H1 (cell line): ENCODE results near the gene WWC2. TPM values are rescaled to one million over a fixed set of nuclear protein-coding genes. Genes with fewer than 3 reads are reported as not detected.

Experiments used
- CTCF ChIA-PET: fragments of 300-600 bp; sonication (Branson Sonifier 250); formaldehyde crosslinking; loops from one replicate; lab custom pipeline; 2021; ENCODE audit not compliant: partially characterized antibody; lab: Charles Lee
- POLR2A ChIA-PET: fragments of 300-600 bp; sonication (Branson Sonifier 250); formaldehyde crosslinking; loops from one replicate; lab custom pipeline; 2021; ENCODE audit warnings: inconsistent platforms; ENCODE audit not compliant: partially characterized antibody; lab: Charles Lee
- DNase-seq, 2 experiments: peaks; one replicate each; pipeline versions ENCODE4 v3.0.0 to v3.0.0-alpha.2; 2010 to 2022; ENCODE audit warnings: low spot score in 2 of 2, low read depth in 1 of 2, mixed read lengths in 1 of 2
- FAIRE-seq: peaks from 2 replicates; lab custom pipeline; 2011; peaks lifted over from hg19 to GRCh38; lab: Jason Lieb, UNC
- H2AFZ ChIP-seq: 2 replicates; pipeline ENCODE4 v1.8.1; 2012; ENCODE audit warnings: low read length, inconsistent platforms
- H2AK5ac ChIP-seq: 2 replicates; pipeline ENCODE4 v1.6.1; 2013; ENCODE audit warnings: low read depth, low read length
- H2BK120ac ChIP-seq: replicated peaks from 2 replicates; pipeline ENCODE3; 2013; ENCODE audit warnings: low read depth, low read length, inconsistent platforms
- H2BK12ac ChIP-seq: 2 replicates; pipeline ENCODE4 v1.6.1; 2013; ENCODE audit warnings: low read depth, low read length
- H2BK15ac ChIP-seq: 2 replicates; pipeline ENCODE4 v1.6.1; 2013; ENCODE audit warnings: low read length
- H2BK20ac ChIP-seq: 2 replicates; pipeline ENCODE4 v1.6.1; 2013; ENCODE audit warnings: low read length
- H2BK5ac ChIP-seq: 2 replicates; pipeline ENCODE4 v1.6.1; 2013; ENCODE audit warnings: low read depth, low read length
- H3K14ac ChIP-seq: 2 replicates; pipeline ENCODE4 v1.6.1; 2013; ENCODE audit warnings: inconsistent platforms; ENCODE audit not compliant: insufficient read length
- H3K18ac ChIP-seq: 2 replicates; pipeline ENCODE4 v1.6.1; 2013; ENCODE audit warnings: low read length; ENCODE audit errors: extremely low read depth
- H3K23ac ChIP-seq: 2 replicates; pipeline ENCODE4 v1.6.1; 2013; ENCODE audit warnings: inconsistent platforms; ENCODE audit not compliant: insufficient read length
- H3K23me2 ChIP-seq: 2 replicates; pipeline ENCODE4 v1.6.1; 2013; ENCODE audit warnings: low read depth, low read length
- H3K27ac ChIP-seq: 2 replicates; pipeline ENCODE4 v1.6.1; 2011; ENCODE audit warnings: low read depth, low read length, inconsistent platforms
- H3K27me3 ChIP-seq, 4 experiments: replicated peaks in 1 of 4; 1 replicate in 1 of 4; 2 replicates in 3 of 4; pipeline versions ENCODE4 v1.6.1 to v1.8.1; 2011 to 2013; ENCODE audit warnings: low read length in 3 of 4, mild to moderate bottlenecking in 3 of 4, inconsistent platforms in 2 of 4, mixed read lengths in 2 of 4, moderate library complexity in 1 of 4; ENCODE audit not compliant: control insufficient read depth in 3 of 4, insufficient read depth in 3 of 4; ENCODE audit errors: extremely low read depth in 1 of 4
- H3K36me3 ChIP-seq, 4 experiments: 2 replicates each; pipeline versions ENCODE4 v1.6.1 to v1.8.1; 2011 to 2013; ENCODE audit warnings: mild to moderate bottlenecking in 4 of 4, low read length in 3 of 4, moderate library complexity in 2 of 4, control low read depth in 1 of 4, inconsistent platforms in 1 of 4; ENCODE audit not compliant: insufficient read depth in 4 of 4, control insufficient read depth in 2 of 4
- H3K4ac ChIP-seq: replicated peaks from 2 replicates; pipeline ENCODE3; 2013; ENCODE audit warnings: low read length, low read depth, mixed read lengths, inconsistent platforms; ENCODE audit not compliant: insufficient read length
- H3K4me1 ChIP-seq, 4 experiments: replicated peaks in 1 of 4; 1 replicate in 1 of 4; 2 replicates in 3 of 4; pipeline versions ENCODE4 v1.6.1 to v1.8.1; 2011 to 2013; ENCODE audit warnings: low read length in 3 of 4, inconsistent platforms in 2 of 4, mixed read lengths in 1 of 4; ENCODE audit not compliant: insufficient read depth in 4 of 4, control insufficient read depth in 3 of 4
- H3K4me2 ChIP-seq, 2 experiments: 2 replicates each; pipeline versions ENCODE4 v1.6.1 to v1.8.1; 2011 to 2013; ENCODE audit warnings: low read depth in 2 of 2, low read length in 2 of 2, control low read depth in 1 of 2, inconsistent platforms in 1 of 2, mild to moderate bottlenecking in 1 of 2; ENCODE audit not compliant: insufficient read depth in 1 of 2
- H3K4me3 ChIP-seq, 4 experiments: fragments of 200-600, 300-600 bp in 1 of 4; sonication (generic), shearing (Covaris generic), sonication (Bioruptor Twin) in 1 of 4; 2 replicates each; pipeline versions ENCODE4 v1.5.1 to v1.8.1; 2011 to 2016; ENCODE audit warnings: low read length in 4 of 4, low read depth in 3 of 4, control low read depth in 2 of 4, inconsistent platforms in 2 of 4, mild to moderate bottlenecking in 2 of 4, mixed read lengths in 1 of 4, moderate library complexity in 1 of 4; ENCODE audit not compliant: insufficient read depth in 2 of 4; ENCODE audit errors: extremely low read depth in 1 of 4
- H3K56ac ChIP-seq: replicated peaks from 2 replicates; pipeline ENCODE3; 2013; ENCODE audit warnings: low read depth, mild to moderate bottlenecking, mixed read lengths, low read length, inconsistent platforms; ENCODE audit not compliant: insufficient read length
- H3K79me1 ChIP-seq: 2 replicates; pipeline ENCODE4 v1.6.1; 2013; ENCODE audit warnings: low read depth, low read length, control low read depth
- H3K79me2 ChIP-seq, 2 experiments: 2 replicates each; pipeline versions ENCODE4 v1.6.1 to v1.8.1; 2012 to 2013; ENCODE audit warnings: low read length in 2 of 2, mild to moderate bottlenecking in 2 of 2, inconsistent platforms in 1 of 2; ENCODE audit not compliant: insufficient read depth in 2 of 2, control insufficient read depth in 1 of 2
- H3K9ac ChIP-seq, 4 experiments: replicated peaks in 1 of 4; 1 replicate in 1 of 4; 2 replicates in 3 of 4; pipeline versions ENCODE4 v1.6.1 to v1.8.1; 2011 to 2013; ENCODE audit warnings: low read depth in 3 of 4, low read length in 3 of 4, control low read depth in 2 of 4, mild to moderate bottlenecking in 2 of 4, moderate library complexity in 2 of 4, inconsistent platforms in 1 of 4; ENCODE audit errors: extremely low read depth in 1 of 4
- H3K9me3 ChIP-seq, 2 experiments: 2 replicates each; pipeline versions ENCODE4 v1.6.1 to v1.8.1; 2012 to 2013; ENCODE audit warnings: mild to moderate bottlenecking in 2 of 2, moderate library complexity in 2 of 2, control low read depth in 1 of 2, inconsistent platforms in 1 of 2, low read depth in 1 of 2, low read length in 1 of 2, mixed read lengths in 1 of 2; ENCODE audit not compliant: insufficient read depth in 2 of 2
- H4K20me1 ChIP-seq, 2 experiments: replicated peaks in 1 of 2; 2 replicates each; pipeline versions ENCODE3 to v1.8.1; 2011 to 2013; ENCODE audit warnings: inconsistent platforms in 2 of 2, low read length in 2 of 2, mild to moderate bottlenecking in 1 of 2; ENCODE audit not compliant: insufficient read depth in 2 of 2, control insufficient read depth in 1 of 2
- H4K5ac ChIP-seq: 2 replicates; pipeline ENCODE4 v1.6.1; 2013; ENCODE audit warnings: low read length, low read depth, mixed read lengths, inconsistent platforms; ENCODE audit not compliant: insufficient read length
- H4K8ac ChIP-seq: 2 replicates; pipeline ENCODE4 v1.8.0; 2013; ENCODE audit warnings: mild to moderate bottlenecking, moderate library complexity, low read length, inconsistent platforms; ENCODE audit not compliant: insufficient read depth; ENCODE audit errors: extremely low read depth
- H4K91ac ChIP-seq: replicated peaks from 2 replicates; pipeline ENCODE3; 2013; ENCODE audit warnings: low read length, mixed read lengths, inconsistent platforms; ENCODE audit not compliant: insufficient read length
- GABPA ChIP-seq: IDR thresholded peaks from 2 replicates; pipeline ENCODE4 v1.6.1; 2011; ENCODE audit warnings: mild to moderate bottlenecking, low read length, moderate library complexity, borderline replicate concordance; ENCODE audit not compliant: insufficient read depth
- KDM1A ChIP-seq: fragments of 200-600, 300-600 bp; sonication (generic); IDR thresholded peaks from 2 replicates; pipeline ENCODE4 v1.7.1; 2016; ENCODE audit warnings: mild to moderate bottlenecking, low read length, borderline replicate concordance
- KDM5A ChIP-seq: fragments of 200-600 bp; IDR thresholded peaks from 2 replicates; pipeline ENCODE4 v1.7.1; 2012; ENCODE audit warnings: mild to moderate bottlenecking, low read length, inconsistent platforms, mixed read lengths
- RNF2 ChIP-seq: fragments of 200-900, 300-1000 bp; sonication (generic); IDR thresholded peaks from 2 replicates; pipeline ENCODE4 v1.7.1; 2016; ENCODE audit warnings: borderline replicate concordance, low read depth, mild to moderate bottlenecking, antibody characterized with exemption, low read length; ENCODE audit not compliant: poor library complexity, severe bottlenecking; ENCODE audit errors: missing control alignments
- TCF12 ChIP-seq: IDR thresholded peaks from 2 replicates; pipeline ENCODE4 v1.6.1; 2011; ENCODE audit warnings: low read depth, mild to moderate bottlenecking, low read length
- WGBS, 2 experiments: shearing (Covaris generic) in 1 of 2; methylation state at CpG; one replicate each; pipeline versions ENCODE4 v1.1.6 to v1.1.7; 2013 to 2015; ENCODE audit warnings: low lambda C conversion rate in 2 of 2, mixed read lengths in 2 of 2, inconsistent platforms in 1 of 2, low coverage in 1 of 2, missing lambda C conversion rate in 1 of 2; ENCODE audit not compliant: insufficient replicate concordance in 2 of 2, insufficient coverage in 1 of 2, insufficient read length in 1 of 2; ENCODE audit errors: extremely low coverage in 1 of 2, missing lambda C conversion rate in 1 of 2; 5-methylcytosine and 5-hydroxymethylcytosine counted together
- polyA plus RNA-seq, 7 experiments: library from polyadenylated mRNA; depleted of rRNA in 3 of 7; stranded (reverse) in 5 of 7; unstranded in 2 of 7; fragments of >200 nt in 5 of 7; fragments of 200-250 nt in 2 of 7; gene quantifications; 1 replicate in 5 of 7; 2 replicates in 1 of 7; 4 replicates in 1 of 7; pipeline versions ENCODE4 v1.2.1 to v1.2.3, GENCODE V29; 2011 to 2013; ENCODE audit warnings: missing spikeins in 2 of 7, mixed read lengths in 2 of 7
- total RNA-seq: library from RNA; stranded (reverse); fragmentation: NEBNext Ultra II Directional; extraction: Animal tissue kit (Norgen Biotek cat#: 25700); gene quantifications from 2 replicates; pipeline ENCODE4 v1.2.1, GENCODE V29; 2021

The WWC2 gene
- total and polyA plus RNA-seq, 2 of the 8 experiments (the other 6 are each of a cell fraction or from before 2014, with no cell fraction given): 17.6 to 135 TPM

- TF ChIP-seq KDM5A (no peak), RNF2 (no peak), KDM1A (no peak), GABPA (no peak), TCF12 (no peak)
- H3K36me3 ChIP-seq: peaks cover 7 to 46% (median 16%) of the 10 kb centered on the region in 4 experiments
- no peaks in the 10 kb centered on the region for H3K79me1 ChIP-seq
- peaks cover 6 to 15% (median 9%) of the 10 kb centered on the region in 4 experiments for H3K4me1 ChIP-seq
- H3K14ac ChIP-seq: no peak overlapping the region
- H3K4me3 ChIP-seq: no peak overlapping the region
- H2BK5ac ChIP-seq: no peak overlapping the region
- no peak overlapping the region for H2BK120ac ChIP-seq
- no peak overlapping the region for H3K27ac ChIP-seq
- H3K4me2 ChIP-seq: no peak overlapping the region
- H3K9ac ChIP-seq: no peak overlapping the region
- no peak overlapping the region for H3K23ac ChIP-seq
- H4K20me1 ChIP-seq: peaks cover 0 to 3% of the 10 kb centered on the region in 2 experiments
- H2AFZ ChIP-seq: no peak overlapping the region
- POLR2A ChIA-PET: no interaction called here
- 89% methylated on average over 2 of the region's 2 CpGs; no CpG with 5 or more reads in 1 of the 2 experiments for WGBS, 2 experiments
- H2BK20ac ChIP-seq: no peak overlapping the region
- no peak overlapping the region for H3K56ac ChIP-seq
- FAIRE-seq (no peak), DNase-seq (no peak)
- H4K8ac ChIP-seq: no peak overlapping the region
- H3K27me3 ChIP-seq: no peaks in the 10 kb centered on the region
- H4K91ac ChIP-seq: no peak overlapping the region
- H3K9me3 ChIP-seq: no peaks in the 10 kb centered on the region
- no peak overlapping the region for H3K4ac ChIP-seq
- no peaks in the 10 kb centered on the region for H3K79me2 ChIP-seq
- no peaks in the 10 kb centered on the region for H3K23me2 ChIP-seq
- no peak overlapping the region for H4K5ac ChIP-seq
- no peak overlapping the region for H2BK12ac ChIP-seq
- CTCF ChIA-PET: interaction anchor here (1.2 to 2.2 kb wide), 6 partner anchors 12 to 171 kb away, joined by 4 to 9 read pairs (median 4); no protein-coding TSS in a partner anchor
- no peak overlapping the region for H2BK15ac ChIP-seq
- no peak overlapping the region for H2AK5ac ChIP-seq
- no peak overlapping the region for H3K18ac ChIP-seq
Observed at GRCh38 chr4:183244506-183244905, 145.4 kb downstream of the WWC2 start.
